Sigmoid colon (tissue), 4 donors: ENCODE results near the gene RNASEL.

Experiments
- POLR2AphosphoS5 ChIP-seq, 4 donors: sonication (generic); formaldehyde crosslinking; IDR thresholded peaks; one replicate each; pipeline ENCODE4 v1.6.1; 2017; ENCODE audit warnings: antibody characterized with exemption in 4 of 4
- TF ChIP-seq, protein P1 (sequence below), 4 experiments: fragments of 450-650 bp in 3 of 4; fragments of 200-600 bp in 1 of 4; IDR thresholded peaks; one replicate each; pipeline ENCODE4 v1.5.1; 2016 to 2019; ENCODE audit warnings: antibody characterized with exemption in 4 of 4, mild to moderate bottlenecking in 3 of 4, moderate library complexity in 2 of 4

GRCh38 chr1:182586380-182586779, 2.7 kb downstream of the RNASEL start:
- TF ChIP-seq, protein P1, sequence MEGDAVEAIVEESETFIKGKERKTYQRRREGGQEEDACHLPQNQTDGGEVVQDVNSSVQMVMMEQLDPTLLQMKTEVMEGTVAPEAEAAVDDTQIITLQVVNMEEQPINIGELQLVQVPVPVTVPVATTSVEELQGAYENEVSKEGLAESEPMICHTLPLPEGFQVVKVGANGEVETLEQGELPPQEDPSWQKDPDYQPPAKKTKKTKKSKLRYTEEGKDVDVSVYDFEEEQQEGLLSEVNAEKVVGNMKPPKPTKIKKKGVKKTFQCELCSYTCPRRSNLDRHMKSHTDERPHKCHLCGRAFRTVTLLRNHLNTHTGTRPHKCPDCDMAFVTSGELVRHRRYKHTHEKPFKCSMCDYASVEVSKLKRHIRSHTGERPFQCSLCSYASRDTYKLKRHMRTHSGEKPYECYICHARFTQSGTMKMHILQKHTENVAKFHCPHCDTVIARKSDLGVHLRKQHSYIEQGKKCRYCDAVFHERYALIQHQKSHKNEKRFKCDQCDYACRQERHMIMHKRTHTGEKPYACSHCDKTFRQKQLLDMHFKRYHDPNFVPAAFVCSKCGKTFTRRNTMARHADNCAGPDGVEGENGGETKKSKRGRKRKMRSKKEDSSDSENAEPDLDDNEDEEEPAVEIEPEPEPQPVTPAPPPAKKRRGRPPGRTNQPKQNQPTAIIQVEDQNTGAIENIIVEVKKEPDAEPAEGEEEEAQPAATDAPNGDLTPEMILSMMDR (IDR thresholded peaks at IDR 0.05), result no peak
- TF ChIP-seq POLR2AphosphoS5 (IDR thresholded peaks at IDR 0.05), result no peak
